ENCODE results near the gene RGS13. TPM values are rescaled to one million over a fixed set of nuclear protein-coding genes. Genes with fewer than 3 reads are reported as not detected.

RGS13 gene
- total RNA-seq, 3 donors from 2014 or later (not counting 1 experiment from before 2014, with no cell fraction given): 0.45 to 1.3 (median 0.77) TPM

DNA sequence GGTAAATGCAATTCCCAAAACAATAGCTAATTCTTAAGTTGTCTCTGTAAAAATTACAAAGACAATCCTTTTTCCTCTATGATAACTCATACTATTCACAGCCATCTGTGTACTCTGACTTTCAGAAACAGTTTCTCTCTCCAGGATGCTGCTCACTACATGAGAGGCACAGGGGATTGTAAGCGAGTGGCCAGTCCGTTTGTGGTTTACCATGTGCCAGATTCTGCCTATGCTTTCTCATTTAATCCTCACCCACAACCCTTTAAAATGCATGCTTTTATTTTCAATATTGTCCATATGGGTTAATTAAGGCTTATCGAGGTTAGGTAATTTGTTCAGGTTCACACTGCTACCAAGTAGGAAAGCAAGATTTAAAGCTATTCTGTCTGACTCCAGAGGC lies 37.4 kb upstream of the RGS13 start:
- DNase-seq: no peak
- 55% methylated on average over 3 of the region's 3 CpGs for WGBS (ENCODE audit: insufficient coverage)

DNA sequence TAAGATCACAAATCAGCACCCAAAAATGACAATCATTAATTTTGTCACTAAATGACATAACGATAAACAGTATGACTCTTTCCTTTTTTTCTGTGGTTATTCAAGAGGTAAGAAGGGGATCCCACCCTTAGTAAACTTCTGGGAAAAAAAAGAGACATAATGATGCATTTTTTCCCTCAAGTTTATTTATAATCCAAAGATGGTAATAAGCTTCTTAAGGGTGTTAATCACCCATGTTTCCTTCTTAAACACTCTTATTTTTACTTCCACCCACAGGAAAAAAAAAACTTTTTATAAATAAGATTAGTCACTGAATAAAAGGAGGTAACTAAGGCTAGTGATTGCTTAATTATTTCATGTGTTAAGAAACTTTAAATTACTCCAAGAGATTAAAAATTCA lies 35.7 kb upstream of the RGS13 start:
- Histone ChIP-seq H3K27ac (ENCODE audit: low read length) (no peak overlapping the region), H3K36me3 (ENCODE audit: control insufficient read depth, insufficient read depth, low read length) (no peaks in the 10 kb centered on the region), H3K27me3 (ENCODE audit: control insufficient read depth, insufficient read depth, low read length) (no peaks in the 10 kb centered on the region), H3K9me3 (ENCODE audit: control insufficient read depth, insufficient read depth, low read length) (no peaks in the 10 kb centered on the region), H3K4me3 (ENCODE audit: low read length) (no peak overlapping the region), H3K4me1 (ENCODE audit: control insufficient read depth, insufficient read depth, low read length) (peaks cover 3% of the 10 kb centered on the region)
- DNase-seq: no peak
- H3K36me3 Mint-ChIP-seq: no peaks in the 10 kb centered on the region
- peaks cover 48 to 57% of the 10 kb centered on the region in 2 donors for H3K4me1 Mint-ChIP-seq
- ATAC-seq: peak in 1 of 3 donors; percentile 23
- no CpG with 5 or more reads among the region's 1 CpG for WGBS (ENCODE audit: insufficient coverage)
- no peak overlapping the region for H3K4me3 Mint-ChIP-seq
- TF ChIP-seq, protein P1, sequence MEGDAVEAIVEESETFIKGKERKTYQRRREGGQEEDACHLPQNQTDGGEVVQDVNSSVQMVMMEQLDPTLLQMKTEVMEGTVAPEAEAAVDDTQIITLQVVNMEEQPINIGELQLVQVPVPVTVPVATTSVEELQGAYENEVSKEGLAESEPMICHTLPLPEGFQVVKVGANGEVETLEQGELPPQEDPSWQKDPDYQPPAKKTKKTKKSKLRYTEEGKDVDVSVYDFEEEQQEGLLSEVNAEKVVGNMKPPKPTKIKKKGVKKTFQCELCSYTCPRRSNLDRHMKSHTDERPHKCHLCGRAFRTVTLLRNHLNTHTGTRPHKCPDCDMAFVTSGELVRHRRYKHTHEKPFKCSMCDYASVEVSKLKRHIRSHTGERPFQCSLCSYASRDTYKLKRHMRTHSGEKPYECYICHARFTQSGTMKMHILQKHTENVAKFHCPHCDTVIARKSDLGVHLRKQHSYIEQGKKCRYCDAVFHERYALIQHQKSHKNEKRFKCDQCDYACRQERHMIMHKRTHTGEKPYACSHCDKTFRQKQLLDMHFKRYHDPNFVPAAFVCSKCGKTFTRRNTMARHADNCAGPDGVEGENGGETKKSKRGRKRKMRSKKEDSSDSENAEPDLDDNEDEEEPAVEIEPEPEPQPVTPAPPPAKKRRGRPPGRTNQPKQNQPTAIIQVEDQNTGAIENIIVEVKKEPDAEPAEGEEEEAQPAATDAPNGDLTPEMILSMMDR (IDR thresholded peaks at IDR 0.05): no peak
- no peaks in the 10 kb centered on the region for H3K27me3 Mint-ChIP-seq (ENCODE audit: low read depth in 2 of 2)
- intact Hi-C loops (cut with micrococcal nuclease): loop anchor here (2.0 to 10.0 kb wide), 3 partner anchors 65 to 525 kb away; partner anchors contain the start of gene CDC73
- H3K27ac Mint-ChIP-seq: peak overlapping the region in 1 of 2 donors; percentile 66
- no peaks in the 10 kb centered on the region for H3K9me3 Mint-ChIP-seq

More for the DNA sequence above, 37.4 kb upstream of the RGS13 start:
- intact Hi-C loops (cut with micrococcal nuclease): no loop called here
- Histone ChIP-seq H3K9me3 (ENCODE audit: control insufficient read depth, insufficient read depth, low read length) (no peaks in the 10 kb centered on the region), H3K36me3 (ENCODE audit: control insufficient read depth, insufficient read depth, low read length) (no peaks in the 10 kb centered on the region), H3K27ac (ENCODE audit: low read length) (no peak overlapping the region), H3K27me3 (ENCODE audit: control insufficient read depth, insufficient read depth, low read length) (no peaks in the 10 kb centered on the region), H3K4me1 (ENCODE audit: control insufficient read depth, insufficient read depth, low read length) (peaks cover 3% of the 10 kb centered on the region), H3K4me3 (ENCODE audit: low read length) (no peak overlapping the region)
- H3K4me1 Mint-ChIP-seq: peaks cover 39 to 48% of the 10 kb centered on the region in 2 donors
- H3K9me3 Mint-ChIP-seq: no peaks in the 10 kb centered on the region
- peak overlapping the region; percentile 7 to 43 for H3K27ac Mint-ChIP-seq
- H3K27me3 Mint-ChIP-seq (ENCODE audit: low read depth in 2 of 2): peaks cover 5 to 12% of the 10 kb centered on the region in 2 donors
- no peaks in the 10 kb centered on the region for H3K36me3 Mint-ChIP-seq
- peak in 2 of 3 donors; percentile 33 to 58 for ATAC-seq
- peak overlapping the region; percentile 0 for H3K4me3 Mint-ChIP-seq
- TF ChIP-seq, protein P1 (IDR thresholded peaks at IDR 0.05): no peak

DNA sequence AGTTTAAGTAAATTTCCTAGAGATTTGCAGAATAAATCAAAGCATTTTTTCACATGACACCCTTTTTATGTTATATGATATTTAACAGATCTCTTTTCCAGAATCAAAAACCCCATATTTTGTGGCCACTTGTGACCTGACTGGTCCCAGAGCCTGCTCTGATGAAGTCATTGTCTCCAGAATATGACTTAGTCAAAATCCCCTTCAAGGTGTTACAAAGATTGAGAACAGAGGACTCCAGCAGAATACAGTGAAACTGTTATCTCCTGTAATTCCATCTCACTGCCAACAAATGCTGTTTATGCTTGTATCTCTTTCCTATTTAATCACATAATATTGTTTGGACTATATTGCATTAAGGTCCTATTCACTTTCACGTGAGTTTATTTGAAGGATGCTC lies 34.8 kb upstream of the RGS13 start:
- Mint-ChIP-seq H3K27me3 (ENCODE audit: low read depth in 2 of 2) (no peaks in the 10 kb centered on the region), H3K4me1 (peaks cover 52 to 65% of the 10 kb centered on the region in 2 donors), H3K9me3 (no peaks in the 10 kb centered on the region), H3K27ac (peak overlapping the region; percentile 66 to 71), H3K36me3 (no peaks in the 10 kb centered on the region), H3K4me3 (peak overlapping the region; percentile 73)
- TF ChIP-seq, protein P1 (IDR thresholded peaks at IDR 0.05): no peak
- H3K27me3 ChIP-seq (ENCODE audit: control insufficient read depth, insufficient read depth, low read length): no peaks in the 10 kb centered on the region
- intact Hi-C loops (cut with micrococcal nuclease): loop anchor here (2.0 to 10.0 kb wide), 3 partner anchors 64 to 524 kb away; partner anchors contain the start of gene CDC73
- H3K9me3 ChIP-seq (ENCODE audit: control insufficient read depth, insufficient read depth, low read length): no peaks in the 10 kb centered on the region
- H3K27ac ChIP-seq (ENCODE audit: low read length): no peak overlapping the region
- no CpG with 5 or more reads among the region's 1 CpG for WGBS (ENCODE audit: insufficient coverage)
- ATAC-seq: peak; percentile 68 to 75 (median 72)
- no peaks in the 10 kb centered on the region for H3K36me3 ChIP-seq (ENCODE audit: control insufficient read depth, insufficient read depth, low read length)
- no peak overlapping the region for H3K4me3 ChIP-seq (ENCODE audit: low read length)
- peak in 1 of 2 donors; percentile 26 for DNase-seq
- H3K4me1 ChIP-seq (ENCODE audit: control insufficient read depth, insufficient read depth, low read length): peaks cover 6% of the 10 kb centered on the region

DNA sequence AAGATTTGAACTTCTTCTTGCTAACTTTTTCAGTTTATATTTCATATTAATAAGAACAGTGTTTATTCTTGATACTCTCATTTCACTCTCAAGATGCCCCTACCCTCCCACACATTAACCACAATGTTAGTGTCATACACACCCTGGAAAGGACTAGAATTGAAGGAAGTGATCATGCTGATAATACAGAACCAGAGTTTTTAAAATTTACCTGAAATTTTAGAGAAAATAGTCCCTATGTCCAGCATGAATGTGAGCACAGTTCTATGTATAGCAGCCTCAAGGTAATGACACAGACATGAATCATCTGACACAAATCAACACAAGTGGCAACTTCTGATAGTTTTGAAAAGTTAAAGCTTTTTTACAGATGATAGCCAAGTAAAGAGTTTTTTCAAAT lies 34.4 kb upstream of the RGS13 start:
- H3K27ac Mint-ChIP-seq: peak overlapping the region; percentile 66 to 71
- peaks cover 52 to 69% of the 10 kb centered on the region in 2 donors for H3K4me1 Mint-ChIP-seq
- Histone ChIP-seq H3K4me3 (ENCODE audit: low read length) (no peak overlapping the region), H3K27ac (ENCODE audit: low read length) (no peak overlapping the region), H3K9me3 (ENCODE audit: control insufficient read depth, insufficient read depth, low read length) (no peaks in the 10 kb centered on the region), H3K4me1 (ENCODE audit: control insufficient read depth, insufficient read depth, low read length) (peaks cover 6% of the 10 kb centered on the region), H3K27me3 (ENCODE audit: control insufficient read depth, insufficient read depth, low read length) (no peaks in the 10 kb centered on the region), H3K36me3 (ENCODE audit: control insufficient read depth, insufficient read depth, low read length) (no peaks in the 10 kb centered on the region)
- TF ChIP-seq, protein P1 (IDR thresholded peaks at IDR 0.05): no peak
- H3K4me3 Mint-ChIP-seq: peak overlapping the region; percentile 73
- DNase-seq: no peak
- intact Hi-C loops (cut with micrococcal nuclease): loop anchor here (2.0 to 10.0 kb wide), 3 partner anchors 63 to 523 kb away; partner anchors contain the start of gene CDC73
- H3K9me3 Mint-ChIP-seq: no peaks in the 10 kb centered on the region
- no peaks in the 10 kb centered on the region for H3K36me3 Mint-ChIP-seq
- ATAC-seq: peak in 2 of 3 donors; percentile 30 to 44
- no peaks in the 10 kb centered on the region for H3K27me3 Mint-ChIP-seq (ENCODE audit: low read depth in 2 of 2)
